Measurements from ENCODE around the gene FGF12. TPM values are rescaled to one million over a fixed set of nuclear protein-coding genes. Genes with fewer than 3 reads are reported as not detected.

Gene FGF12
- total RNA-seq, 4 donors from 2014 or later: 0.94 to 15.9 (median 15.1) TPM

- no peak for TF ChIP-seq POLR2AphosphoS5 (IDR thresholded peaks at IDR 0.05)
- TF ChIP-seq POLR2A (IDR thresholded peaks at IDR 0.05): no peak
- Histone ChIP-seq H3K27me3 (no peaks in the 10 kb centered on the region), H3K27ac (peak overlapping the region in 1 of 4 donors; percentile 21), H3K9me3 (no peaks in the 10 kb centered on the region), H3K36me3 (no peaks in the 10 kb centered on the region), H3K4me3 (no peak overlapping the region), H3K4me1 (peaks cover 0 to 33% (median 2%) of the 10 kb centered on the region in 3 donors)
- no peak for ATAC-seq
- 11 to 46% methylated on average over 2 of the region's 2 CpGs for WGBS, 2 donors (ENCODE audit: low coverage in 1 of 2)
Measured at GRCh38 chr3:192371870-192372400, 355.4 kb downstream of the FGF12 start.

GRCh38 chr3:192367616-192368015, 359.7 kb downstream of the FGF12 start:
- H3K9me3 ChIP-seq: no peaks in the 10 kb centered on the region
- H3K4me3 ChIP-seq: no peak overlapping the region
- no peak overlapping the region for H3K27ac ChIP-seq
- WGBS, 2 donors (ENCODE audit: low coverage in 1 of 2): 0 to 87% methylated on average over 1 to 3 of the region's 5 CpGs
- no peaks in the 10 kb centered on the region for H3K36me3 ChIP-seq
- no peak for TF ChIP-seq EP300 (IDR thresholded peaks at IDR 0.05)
- no peak for TF ChIP-seq POLR2A (IDR thresholded peaks at IDR 0.05)
- no peak for TF ChIP-seq POLR2AphosphoS5 (IDR thresholded peaks at IDR 0.05)
- TF ChIP-seq CTCF (IDR thresholded peaks at IDR 0.05): no peak
- peaks cover 0 to 36% (median 2%) of the 10 kb centered on the region in 3 donors for H3K4me1 ChIP-seq
- no peaks in the 10 kb centered on the region for H3K27me3 ChIP-seq
- no peak for ATAC-seq

GRCh38 chr3:192366916-192367315, 360.4 kb downstream of the FGF12 start:
- H3K4me1 ChIP-seq: peaks cover 0 to 30% (median 2%) of the 10 kb centered on the region in 3 donors
- H3K9me3 ChIP-seq: no peaks in the 10 kb centered on the region
- H3K27ac ChIP-seq: peak overlapping the region in 2 of 4 donors; percentile 10 to 32
- no peaks in the 10 kb centered on the region for H3K36me3 ChIP-seq
- 23 to 35% methylated on average over 6 of the region's 6 CpGs for WGBS, 2 donors (ENCODE audit: low coverage in 1 of 2)
- no peak overlapping the region for H3K4me3 ChIP-seq
- no peak for TF ChIP-seq POLR2A (IDR thresholded peaks at IDR 0.05)
- no peak for TF ChIP-seq EP300 (IDR thresholded peaks at IDR 0.05)
- no peak for TF ChIP-seq CTCF (IDR thresholded peaks at IDR 0.05)
- no peak for TF ChIP-seq POLR2AphosphoS5 (IDR thresholded peaks at IDR 0.05)
- no peak for ATAC-seq
- no peaks in the 10 kb centered on the region for H3K27me3 ChIP-seq

GRCh38 chr3:192365571-192365970, 361.8 kb downstream of the FGF12 start:
- Histone ChIP-seq H3K27ac (no peak overlapping the region), H3K36me3 (no peaks in the 10 kb centered on the region), H3K9me3 (no peaks in the 10 kb centered on the region), H3K4me3 (no peak overlapping the region), H3K4me1 (peaks cover 0 to 27% (median 2%) of the 10 kb centered on the region in 3 donors), H3K27me3 (no peaks in the 10 kb centered on the region)
- ATAC-seq: no peak
- no peak for TF ChIP-seq POLR2AphosphoS5 (IDR thresholded peaks at IDR 0.05)
- WGBS, 2 donors (ENCODE audit: low coverage in 1 of 2): 64 to 89% methylated on average over 1 to 6 of the region's 7 CpGs

GRCh38 chr3:192364316-192364715, 363.0 kb downstream of the FGF12 start:
- WGBS, 2 donors (ENCODE audit: low coverage in 1 of 2): 50 to 88% methylated on average over 1 of the region's 1 CpG
- TF ChIP-seq POLR2AphosphoS5 (IDR thresholded peaks at IDR 0.05): no peak
- TF ChIP-seq CTCF (IDR thresholded peaks at IDR 0.05): no peak
- no peak for TF ChIP-seq POLR2A (IDR thresholded peaks at IDR 0.05)
- no peak for TF ChIP-seq EP300 (IDR thresholded peaks at IDR 0.05)
- no peaks in the 10 kb centered on the region for H3K9me3 ChIP-seq

GRCh38 chr3:192354687-192355086, 372.7 kb downstream of the FGF12 start:
- 76 to 89% methylated on average over 4 to 6 of the region's 7 CpGs for WGBS, 2 donors (ENCODE audit: low coverage in 1 of 2)
- no peaks in the 10 kb centered on the region for H3K9me3 ChIP-seq
- ATAC-seq: no peak
- H3K36me3 ChIP-seq: no peaks in the 10 kb centered on the region
- H3K27me3 ChIP-seq: no peaks in the 10 kb centered on the region
- H3K4me3 ChIP-seq: no peak overlapping the region
- peaks cover 0 to 21% (median 5%) of the 10 kb centered on the region in 3 donors for H3K4me1 ChIP-seq
- no peak overlapping the region for H3K27ac ChIP-seq
- TF ChIP-seq CTCF (IDR thresholded peaks at IDR 0.05): no peak
- no peak for TF ChIP-seq POLR2A (IDR thresholded peaks at IDR 0.05)
- no peak for TF ChIP-seq POLR2AphosphoS5 (IDR thresholded peaks at IDR 0.05)

More at GRCh38 chr3:192364316-192364715, 363.0 kb downstream of the FGF12 start:
- H3K27ac ChIP-seq: no peak overlapping the region
- no peaks in the 10 kb centered on the region for H3K36me3 ChIP-seq
- peaks cover 0 to 30% (median 3%) of the 10 kb centered on the region in 3 donors for H3K4me1 ChIP-seq
- H3K4me3 ChIP-seq: no peak overlapping the region
- ATAC-seq: no peak
- H3K27me3 ChIP-seq: no peaks in the 10 kb centered on the region
